Measurements from ENCODE around the gene OBSCN. TPM values are rescaled to one million over a fixed set of nuclear protein-coding genes. Genes with fewer than 3 reads are reported as not detected.

OBSCN gene
- total and polyA plus RNA-seq, 5 donors = 144 to 234 (median 188) TPM

- ATAC-seq = no peak
Measured at GRCh38 chr1:228385232-228385631, 177.4 kb downstream of the OBSCN start.

GRCh38 chr1:228387321-228387720, 179.5 kb downstream of the OBSCN start:
- Histone ChIP-seq H3K4me1 (ENCODE audit: control insufficient read depth, insufficient read depth, low read length) (no peaks in the 10 kb centered on the region), H3K4me3 (ENCODE audit: low read length) (no peak overlapping the region), H3K27me3 (ENCODE audit: control insufficient read depth, insufficient read depth) (no peaks in the 10 kb centered on the region), H3K27ac (ENCODE audit: low read length) (no peak overlapping the region), H3K9me3 (ENCODE audit: control insufficient read depth, low read length) (no peaks in the 10 kb centered on the region)
- intact Hi-C loops (cut with DNase I) = no loop called here
- ATAC-seq (no peak), DNase-seq (no peak)

More at GRCh38 chr1:228385232-228385631, 177.4 kb downstream of the OBSCN start:
- Histone ChIP-seq H3K9me3 (ENCODE audit: control insufficient read depth, low read length) (no peaks in the 10 kb centered on the region), H3K27ac (ENCODE audit: low read length) (no peak overlapping the region), H3K4me3 (ENCODE audit: low read length) (no peak overlapping the region), H3K4me1 (ENCODE audit: control insufficient read depth, insufficient read depth, low read length) (no peaks in the 10 kb centered on the region), H3K27me3 (ENCODE audit: control insufficient read depth, insufficient read depth) (no peaks in the 10 kb centered on the region)
- no peak for DNase-seq
- intact Hi-C loops (cut with DNase I) = no loop called here

GRCh38 chr1:228390649-228391048, 182.8 kb downstream of the OBSCN start:
- no peaks in the 10 kb centered on the region for H3K9me3 ChIP-seq (ENCODE audit: control insufficient read depth, low read length)
- H3K27me3 ChIP-seq (ENCODE audit: control insufficient read depth, insufficient read depth) = no peaks in the 10 kb centered on the region
- WGBS = 85% methylated on average over 10 of the region's 10 CpGs
- no peak overlapping the region for H3K27ac ChIP-seq (ENCODE audit: low read length)
- H3K4me1 ChIP-seq (ENCODE audit: control insufficient read depth, insufficient read depth, low read length) = no peaks in the 10 kb centered on the region
- DNase-seq = no peak
- intact Hi-C loops (cut with DNase I) = no loop called here
- no peak for ATAC-seq
- H3K4me3 ChIP-seq (ENCODE audit: low read length) = no peak overlapping the region

- no peak overlapping the region for H3K27ac ChIP-seq (ENCODE audit: low read length)
- intact Hi-C loops (cut with DNase I) = no loop called here
- ATAC-seq = no peak
- H3K27me3 ChIP-seq (ENCODE audit: control insufficient read depth, insufficient read depth) = no peaks in the 10 kb centered on the region
- H3K9me3 ChIP-seq (ENCODE audit: control insufficient read depth, low read length) = no peaks in the 10 kb centered on the region
- WGBS = 87% methylated on average over 11 of the region's 11 CpGs
- no peak overlapping the region for H3K4me3 ChIP-seq (ENCODE audit: low read length)
- no peaks in the 10 kb centered on the region for H3K4me1 ChIP-seq (ENCODE audit: control insufficient read depth, insufficient read depth, low read length)
- DNase-seq = peak in 1 of 3 donors; percentile 50
Measured at GRCh38 chr1:228391411-228392020, 183.7 kb downstream of the OBSCN start.

- WGBS = 90% methylated on average over 12 of the region's 12 CpGs
- no peak overlapping the region for H3K4me3 ChIP-seq (ENCODE audit: low read length)
- ATAC-seq (no peak), DNase-seq (peak in 1 of 3 donors; percentile 23)
- no peaks in the 10 kb centered on the region for H3K4me1 ChIP-seq (ENCODE audit: control insufficient read depth, insufficient read depth, low read length)
- no peaks in the 10 kb centered on the region for H3K9me3 ChIP-seq (ENCODE audit: control insufficient read depth, low read length)
- no peak overlapping the region for H3K27ac ChIP-seq (ENCODE audit: low read length)
- H3K27me3 ChIP-seq (ENCODE audit: control insufficient read depth, insufficient read depth) = no peaks in the 10 kb centered on the region
- intact Hi-C loops (cut with DNase I) = no loop called here
Measured at GRCh38 chr1:228392111-228392936, 184.5 kb downstream of the OBSCN start.

- DNase-seq = peak in 2 of 3 donors; percentile 82
- WGBS = 22% methylated on average over 8 of the region's 8 CpGs
- ATAC-seq = peak; percentile 78 to 83
- H3K4me3 ChIP-seq (ENCODE audit: low read length) = no peak overlapping the region
- H3K27ac ChIP-seq (ENCODE audit: low read length) = no peak overlapping the region
- intact Hi-C loops (cut with DNase I) = no loop called here
- H3K9me3 ChIP-seq (ENCODE audit: control insufficient read depth, low read length) = no peaks in the 10 kb centered on the region
- H3K4me1 ChIP-seq (ENCODE audit: control insufficient read depth, insufficient read depth, low read length) = no peaks in the 10 kb centered on the region
- no peaks in the 10 kb centered on the region for H3K27me3 ChIP-seq (ENCODE audit: control insufficient read depth, insufficient read depth)
Measured at GRCh38 chr1:228393268-228393701, 185.4 kb downstream of the OBSCN start.

- Histone ChIP-seq H3K9me3 (ENCODE audit: control insufficient read depth, low read length) (no peaks in the 10 kb centered on the region), H3K4me1 (ENCODE audit: control insufficient read depth, insufficient read depth, low read length) (no peaks in the 10 kb centered on the region), H3K4me3 (ENCODE audit: low read length) (no peak overlapping the region), H3K27ac (ENCODE audit: low read length) (no peak overlapping the region), H3K27me3 (ENCODE audit: control insufficient read depth, insufficient read depth) (no peaks in the 10 kb centered on the region)
- peak in 1 of 3 donors; percentile 41 for DNase-seq
- peak in 1 of 2 donors; percentile 12 for ATAC-seq
- intact Hi-C loops (cut with DNase I) = no loop called here
- 80% methylated on average over 9 of the region's 9 CpGs for WGBS
Measured at GRCh38 chr1:228393811-228394570, 186.1 kb downstream of the OBSCN start.

GRCh38 chr1:228394571-228395394, 186.9 kb downstream of the OBSCN start:
- no peaks in the 10 kb centered on the region for H3K4me1 ChIP-seq (ENCODE audit: control insufficient read depth, insufficient read depth, low read length)
- WGBS = 95% methylated on average over 38 of the region's 38 CpGs
- ATAC-seq = no peak
- no peaks in the 10 kb centered on the region for H3K9me3 ChIP-seq (ENCODE audit: control insufficient read depth, low read length)
- peak in 1 of 3 donors; percentile 61 for DNase-seq
- no peak overlapping the region for H3K4me3 ChIP-seq (ENCODE audit: low read length)
- no peak overlapping the region for H3K27ac ChIP-seq (ENCODE audit: low read length)
- H3K27me3 ChIP-seq (ENCODE audit: control insufficient read depth, insufficient read depth) = no peaks in the 10 kb centered on the region
- intact Hi-C loops (cut with DNase I) = no loop called here

- WGBS = 94% methylated on average over 21 of the region's 21 CpGs
- intact Hi-C loops (cut with DNase I) = no loop called here
- Histone ChIP-seq H3K9me3 (ENCODE audit: control insufficient read depth, low read length) (no peaks in the 10 kb centered on the region), H3K27ac (ENCODE audit: low read length) (no peak overlapping the region), H3K4me1 (ENCODE audit: control insufficient read depth, insufficient read depth, low read length) (no peaks in the 10 kb centered on the region), H3K27me3 (ENCODE audit: control insufficient read depth, insufficient read depth) (no peaks in the 10 kb centered on the region), H3K4me3 (ENCODE audit: low read length) (no peak overlapping the region)
- ATAC-seq = no peak
- DNase-seq = no peak
Measured at GRCh38 chr1:228396770-228397662, 189.2 kb downstream of the OBSCN start.

- intact Hi-C loops (cut with DNase I) = no loop called here
- Histone ChIP-seq H3K27me3 (ENCODE audit: control insufficient read depth, insufficient read depth) (no peaks in the 10 kb centered on the region), H3K9me3 (ENCODE audit: control insufficient read depth, low read length) (no peaks in the 10 kb centered on the region), H3K4me3 (ENCODE audit: low read length) (no peak overlapping the region), H3K27ac (ENCODE audit: low read length) (no peak overlapping the region), H3K4me1 (ENCODE audit: control insufficient read depth, insufficient read depth, low read length) (no peaks in the 10 kb centered on the region)
- 93% methylated on average over 6 of the region's 6 CpGs for WGBS
- ATAC-seq (no peak), DNase-seq (no peak)
Measured at GRCh38 chr1:228397966-228398365, 190.1 kb downstream of the OBSCN start.

Data from right cardiac atrium (tissue), 5 donors.